Islet of Langerhans (tissue), 1 donor: Measurements from ENCODE around the gene ARSB.
A peak's percentile ranks its signal among the peaks of the same experiment; 100 is the strongest.

Experiments
- FAIRE-seq: peaks from one replicate; lab custom pipeline; 2011; peaks lifted over from hg19 to GRCh38; lab: Jason Lieb, UNC

ARSB gene

DNA sequence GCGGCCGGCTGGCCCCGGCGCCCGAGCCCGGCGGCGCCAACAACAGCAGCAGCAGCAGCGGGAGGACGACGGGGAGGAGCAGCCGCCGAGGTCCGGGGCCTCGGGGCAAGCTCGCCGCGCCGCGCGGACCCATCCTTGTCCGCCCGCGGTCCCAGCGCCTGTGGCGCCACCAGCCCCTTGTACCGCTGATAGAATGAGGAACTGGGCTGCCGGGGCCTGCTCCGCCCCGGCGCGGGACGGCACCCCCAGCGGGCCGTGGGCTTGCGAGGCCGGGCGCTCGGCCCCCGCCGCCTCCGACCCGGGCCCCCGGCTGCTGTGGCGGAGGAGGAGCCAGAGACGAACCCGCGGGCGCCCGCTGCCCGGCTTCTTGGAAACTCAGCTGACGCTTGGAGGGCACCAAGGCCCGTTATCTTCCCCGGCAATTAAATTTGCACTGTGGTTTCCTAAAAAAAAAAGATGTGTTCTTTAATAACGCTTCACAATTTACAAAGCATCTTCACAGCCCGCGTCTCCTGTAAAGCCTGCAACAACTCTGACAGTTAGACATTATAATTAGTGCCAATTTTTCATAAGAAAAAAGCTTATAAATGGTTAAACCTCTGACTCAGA, at the start of gene ARSB:
TSS of gene ARSB (minus strand) at position 195 of the 609 bp plus-strand sequence. CDS start at position 133, 62 bp downstream.
- no peak for FAIRE-seq

DNA sequence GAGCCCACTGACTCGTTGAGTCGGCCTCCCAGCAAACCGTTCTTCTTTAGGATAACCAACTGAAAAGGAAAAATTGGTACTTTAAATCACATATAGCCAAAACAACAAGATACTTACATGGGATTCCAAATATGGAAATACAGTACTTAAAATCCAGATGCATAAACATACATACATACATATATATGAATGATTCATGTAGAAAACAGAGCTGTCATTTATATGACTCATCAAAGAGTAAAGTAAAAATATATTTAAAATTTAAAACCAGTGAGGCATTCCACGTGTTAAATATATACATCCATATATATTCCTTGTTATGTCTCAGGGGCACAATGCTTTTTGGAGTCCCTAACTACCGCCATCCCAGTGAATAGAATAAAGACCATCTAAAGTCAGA, 47.7 kb upstream of the ARSB start:
- FAIRE-seq: no peak

- FAIRE-seq: no peak
Measured at GRCh38 chr5:79032031-79032695, 47.1 kb upstream of the ARSB start.

DNA sequence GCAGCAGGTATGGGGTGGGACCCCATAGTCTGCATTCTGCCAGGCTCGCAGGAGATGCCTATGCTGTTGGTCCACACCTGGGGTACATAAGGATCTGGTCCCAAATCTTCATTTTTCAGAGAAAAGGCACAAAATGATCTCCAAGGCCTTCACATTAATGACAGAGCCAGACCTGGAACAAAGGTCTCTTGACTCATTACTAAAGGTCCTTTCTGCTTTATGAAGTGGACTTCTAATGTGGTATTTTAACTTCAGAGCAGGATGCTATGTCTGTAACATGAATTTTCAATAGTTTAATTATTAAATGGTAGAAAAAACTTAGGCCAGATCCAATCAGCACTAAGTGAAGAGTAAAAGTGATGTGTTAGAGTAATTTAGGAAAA, 46.4 kb upstream of the ARSB start:
- no peak for FAIRE-seq

GRCh38 chr5:79030663-79031484, 45.8 kb upstream of the ARSB start:
- FAIRE-seq: no peak

- FAIRE-seq: peak; percentile 92
Measured at GRCh38 chr5:79025054-79025472, 40.0 kb upstream of the ARSB start.

DNA sequence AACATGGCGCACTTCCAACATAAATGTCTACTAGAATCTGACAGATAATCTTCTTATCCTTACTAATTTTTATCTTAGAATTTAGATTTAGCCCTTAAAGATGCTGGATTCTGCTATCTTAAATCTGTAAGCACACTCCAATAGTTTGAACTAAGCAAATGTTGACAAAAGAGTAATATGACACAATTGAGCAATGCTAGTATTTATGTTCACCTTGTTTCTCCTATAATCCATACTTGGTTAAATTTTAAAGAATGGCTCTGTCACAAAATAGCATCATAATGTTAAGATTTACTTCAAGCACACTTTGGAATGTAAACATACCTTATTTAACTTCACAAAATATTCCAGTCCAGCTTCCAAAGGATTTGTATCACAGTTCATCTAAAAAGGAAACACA, 38.8 kb upstream of the ARSB start:
- no peak for FAIRE-seq

GRCh38 chr5:79023348-79023747, 38.2 kb upstream of the ARSB start:
- no peak for FAIRE-seq

- FAIRE-seq: no peak
Measured at GRCh38 chr5:79022771-79023170, 37.7 kb upstream of the ARSB start.

- no peak for FAIRE-seq
Measured at GRCh38 chr5:79021753-79022152, 36.6 kb upstream of the ARSB start.

DNA sequence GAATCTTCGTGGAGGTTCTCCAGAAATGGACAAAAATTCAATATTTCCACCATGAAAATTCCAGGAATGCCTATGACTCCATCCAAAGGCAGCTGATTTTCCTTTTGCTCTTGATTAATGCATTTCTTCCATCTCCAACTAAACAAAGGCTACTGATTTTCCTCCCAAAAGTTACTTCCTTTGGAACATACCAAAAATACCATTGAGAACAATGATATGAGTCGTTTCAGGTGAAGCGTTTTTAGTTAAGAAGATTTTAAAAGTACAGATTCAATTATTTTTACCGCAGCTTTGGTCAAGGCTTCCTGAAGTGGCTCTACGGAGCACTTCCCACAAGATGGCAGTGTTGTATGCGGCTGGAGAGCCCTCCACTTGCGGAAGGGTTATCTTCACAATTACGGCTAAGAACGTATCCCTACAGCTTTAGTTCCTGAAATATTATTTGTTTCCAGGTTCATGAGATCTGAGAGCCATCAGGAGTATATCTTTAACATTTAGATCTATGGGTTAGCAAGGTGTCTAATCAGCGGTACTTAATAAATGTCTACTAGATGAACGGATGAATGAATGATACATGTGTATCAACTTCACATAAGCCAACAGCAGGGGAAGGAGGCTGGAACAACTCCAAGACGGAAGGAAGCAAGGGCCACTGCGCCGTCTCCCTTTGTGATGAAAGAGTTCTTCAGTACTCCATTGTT, 35.9 kb upstream of the ARSB start:
- FAIRE-seq: peak; percentile 91

- FAIRE-seq: no peak
Measured at GRCh38 chr5:79014631-79015030, 29.5 kb upstream of the ARSB start.

GRCh38 chr5:79011869-79012268, 26.8 kb upstream of the ARSB start:
- FAIRE-seq: no peak

DNA sequence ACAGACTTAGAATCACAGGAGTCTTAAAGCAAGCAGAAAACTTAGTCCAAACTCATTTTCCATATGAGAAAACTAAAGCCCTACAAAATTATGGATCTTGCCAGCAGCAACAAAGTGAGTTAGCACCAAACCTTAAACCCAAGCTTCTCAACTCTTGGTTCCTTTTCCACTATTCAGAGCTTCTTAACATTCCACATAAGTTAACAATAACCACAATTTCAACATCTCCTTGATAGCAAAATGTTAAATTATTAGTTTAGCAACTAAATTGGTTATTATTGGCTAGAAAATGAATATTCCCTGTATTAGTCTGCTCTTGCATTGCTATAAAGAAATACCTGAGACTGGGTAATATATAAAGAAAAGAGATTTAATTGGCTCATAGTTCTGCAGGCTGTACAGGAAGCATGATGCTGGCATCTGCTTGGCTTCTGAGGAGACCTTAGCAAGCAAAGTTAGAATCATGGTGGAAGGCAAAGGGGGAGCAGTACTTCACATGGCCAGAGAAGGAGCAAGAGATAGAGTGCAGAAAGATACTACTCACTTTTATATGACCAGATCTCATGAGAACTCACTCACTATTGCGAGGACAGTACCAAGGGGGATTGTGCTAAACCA, 26.2 kb upstream of the ARSB start:
- FAIRE-seq: no peak

- no peak for FAIRE-seq
Measured at GRCh38 chr5:79008362-79008761, 23.3 kb upstream of the ARSB start.

DNA sequence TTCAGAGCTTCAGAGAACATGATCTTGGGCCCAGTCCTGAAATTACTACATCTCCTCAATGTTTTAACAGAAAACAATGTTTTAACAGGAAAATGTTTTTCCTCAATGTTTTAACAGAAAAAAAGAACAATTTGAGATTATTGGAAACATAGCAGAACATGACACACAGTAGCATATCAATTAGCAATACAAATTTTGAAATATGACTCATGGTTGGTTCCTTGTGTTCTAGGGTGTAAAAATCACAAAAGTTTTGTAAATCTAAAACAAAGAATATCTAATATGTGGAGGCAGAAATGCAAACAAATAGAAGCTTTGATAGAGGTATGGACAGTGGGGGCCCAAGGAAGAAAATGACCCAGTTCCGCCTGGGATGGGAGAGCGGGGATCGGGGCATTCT, 22.8 kb upstream of the ARSB start:
- no peak for FAIRE-seq

- no peak for FAIRE-seq
Measured at GRCh38 chr5:79005936-79006631, 21.0 kb upstream of the ARSB start.

DNA sequence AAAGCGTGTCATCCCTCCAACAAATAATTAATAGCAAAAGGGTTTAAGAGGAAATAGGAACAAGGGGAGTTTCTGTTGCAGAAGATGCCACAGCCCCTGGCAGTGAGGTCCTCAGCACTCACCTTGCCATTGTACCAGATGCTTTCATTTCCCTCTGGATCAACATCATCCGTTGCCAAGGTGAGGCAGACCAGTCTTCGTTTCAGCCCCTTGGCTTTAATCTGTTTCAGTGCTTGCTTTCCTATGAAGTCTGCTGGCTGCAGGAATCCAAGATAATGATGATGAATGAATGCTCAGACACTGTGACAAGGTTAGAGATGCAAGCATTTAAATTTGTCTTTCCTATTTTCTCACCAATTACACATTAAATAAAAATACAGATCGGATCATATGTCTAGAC, 20.0 kb upstream of the ARSB start:
- no peak for FAIRE-seq

DNA sequence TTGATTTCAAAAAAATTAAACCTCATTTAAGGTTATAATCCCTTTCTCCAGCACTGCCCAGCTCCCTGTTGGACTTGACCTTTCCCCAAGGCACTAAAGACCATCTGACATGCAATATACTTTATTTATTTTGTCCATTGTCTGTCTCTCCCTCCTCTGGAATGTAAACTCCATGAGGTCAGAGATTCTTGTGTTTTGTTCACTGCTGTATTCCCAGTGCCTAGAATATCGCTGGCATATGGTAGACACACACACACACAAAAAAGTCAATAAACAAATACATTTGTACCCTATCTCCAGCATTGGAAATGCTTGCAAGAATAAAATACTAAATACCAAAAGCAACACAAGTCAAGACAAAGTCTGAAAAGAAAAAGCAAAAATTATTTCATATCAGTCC, 17.3 kb upstream of the ARSB start:
- no peak for FAIRE-seq

DNA sequence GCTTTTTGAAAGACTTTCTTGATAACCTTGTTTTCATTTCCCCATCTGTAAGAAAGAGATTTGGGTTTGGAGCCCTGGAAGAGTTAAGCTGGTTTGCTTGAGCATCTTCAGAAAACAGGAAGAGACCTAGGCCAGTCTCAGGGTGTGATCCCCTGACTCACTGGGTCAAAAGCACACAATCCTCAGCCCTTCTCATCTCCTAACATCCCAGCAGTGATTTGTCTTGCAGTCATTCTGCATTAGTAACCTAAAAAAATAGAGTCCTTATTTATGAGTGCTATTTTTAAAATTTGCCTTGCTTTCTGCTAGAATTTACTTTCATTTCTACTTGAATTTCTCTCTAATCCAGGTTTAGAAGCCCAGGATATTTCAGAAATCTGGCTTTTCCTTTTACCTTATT, 16.4 kb upstream of the ARSB start:
- no peak for FAIRE-seq

DNA sequence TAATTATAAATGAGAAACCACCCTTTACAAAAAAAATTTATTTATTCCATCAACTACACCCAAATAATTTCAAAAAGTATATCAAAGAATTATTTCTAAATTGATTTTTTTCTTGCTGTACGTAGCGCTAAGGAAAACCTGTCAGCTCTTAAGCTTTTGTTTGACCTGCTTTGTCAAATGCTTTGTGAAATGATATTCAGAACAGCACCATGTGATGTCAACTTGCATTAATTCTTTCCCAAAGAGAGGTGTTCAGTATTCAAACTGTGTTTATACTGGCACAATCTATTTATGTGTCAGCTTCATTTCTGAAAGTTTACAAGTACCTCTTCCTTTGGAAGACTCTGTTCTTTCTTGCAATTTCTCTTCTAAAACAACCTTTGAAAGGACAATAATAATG, 12.0 kb upstream of the ARSB start:
- FAIRE-seq: no peak

- FAIRE-seq: no peak
Measured at GRCh38 chr5:78995521-78996007, 10.5 kb upstream of the ARSB start.
